ENCODE data around the gene ARGLU1. TPM values are rescaled to one million over a fixed set of nuclear protein-coding genes. Genes with fewer than 3 reads are reported as not detected.

The ARGLU1 gene
- total RNA-seq, 1 donor = 42.0 TPM

DNA sequence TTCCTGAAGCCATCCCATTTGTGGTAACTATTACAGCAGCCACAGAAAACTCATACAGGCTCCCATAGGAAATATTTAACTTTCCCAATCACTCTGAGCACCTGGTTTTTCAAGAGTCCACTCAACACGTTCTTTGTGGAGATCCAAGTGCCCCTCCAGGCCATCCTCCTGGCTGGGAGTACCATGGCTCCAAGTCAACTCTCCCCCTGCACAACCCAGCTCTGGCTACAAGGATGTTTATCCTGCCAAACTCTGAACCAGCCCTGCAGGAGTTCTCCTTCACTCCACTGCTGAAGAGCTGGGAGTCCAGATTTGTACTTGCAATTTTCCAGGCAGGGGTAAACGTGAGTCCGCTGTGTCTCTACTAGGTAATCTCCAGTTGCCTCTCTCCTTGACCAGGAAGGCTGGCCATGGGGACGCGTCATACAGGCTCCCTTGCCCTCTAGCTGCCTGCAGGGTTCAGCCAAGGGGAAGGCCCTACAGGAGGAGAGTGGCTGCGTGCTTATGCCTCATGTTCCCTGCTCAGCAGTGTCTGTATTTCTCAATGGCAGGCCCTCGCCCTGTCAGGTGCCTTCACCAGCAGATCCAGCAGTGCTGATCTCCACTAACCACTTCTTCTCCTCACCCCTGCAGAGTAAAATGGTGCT lies 29.9 kb upstream of the ARGLU1 start:
- Histone ChIP-seq H3K4me3 (ENCODE audit: insufficient read depth, low read length) (no peak overlapping the region), H2AFZ (ENCODE audit: low read length) (no peak overlapping the region), H3K9me3 (ENCODE audit: low read depth, low read length) (no peaks in the 10 kb centered on the region), H3K27me3 (ENCODE audit: insufficient read depth, low read length) (no peaks in the 10 kb centered on the region), H3K36me3 (ENCODE audit: insufficient read depth, low read length) (no peaks in the 10 kb centered on the region), H4K20me1 (ENCODE audit: insufficient read depth, low read length) (no peaks in the 10 kb centered on the region), H3K4me1 (ENCODE audit: insufficient read depth, low read length) (peaks cover 18% of the 10 kb centered on the region), H3K79me2 (ENCODE audit: insufficient read depth, low read length) (no peaks in the 10 kb centered on the region), H3K27ac (ENCODE audit: low read depth, low read length) (no peak overlapping the region), H3K4me2 (ENCODE audit: insufficient read depth, low read length) (no peak overlapping the region)
- TF ChIP-seq, protein P1, sequence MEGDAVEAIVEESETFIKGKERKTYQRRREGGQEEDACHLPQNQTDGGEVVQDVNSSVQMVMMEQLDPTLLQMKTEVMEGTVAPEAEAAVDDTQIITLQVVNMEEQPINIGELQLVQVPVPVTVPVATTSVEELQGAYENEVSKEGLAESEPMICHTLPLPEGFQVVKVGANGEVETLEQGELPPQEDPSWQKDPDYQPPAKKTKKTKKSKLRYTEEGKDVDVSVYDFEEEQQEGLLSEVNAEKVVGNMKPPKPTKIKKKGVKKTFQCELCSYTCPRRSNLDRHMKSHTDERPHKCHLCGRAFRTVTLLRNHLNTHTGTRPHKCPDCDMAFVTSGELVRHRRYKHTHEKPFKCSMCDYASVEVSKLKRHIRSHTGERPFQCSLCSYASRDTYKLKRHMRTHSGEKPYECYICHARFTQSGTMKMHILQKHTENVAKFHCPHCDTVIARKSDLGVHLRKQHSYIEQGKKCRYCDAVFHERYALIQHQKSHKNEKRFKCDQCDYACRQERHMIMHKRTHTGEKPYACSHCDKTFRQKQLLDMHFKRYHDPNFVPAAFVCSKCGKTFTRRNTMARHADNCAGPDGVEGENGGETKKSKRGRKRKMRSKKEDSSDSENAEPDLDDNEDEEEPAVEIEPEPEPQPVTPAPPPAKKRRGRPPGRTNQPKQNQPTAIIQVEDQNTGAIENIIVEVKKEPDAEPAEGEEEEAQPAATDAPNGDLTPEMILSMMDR (IDR thresholded peaks at IDR 0.05; ENCODE audit: extremely low read depth, low read depth, low read length) = no peak
- no peak for DNase-seq (ENCODE audit: insufficient read length, low spot score, missing footprints)

DNA sequence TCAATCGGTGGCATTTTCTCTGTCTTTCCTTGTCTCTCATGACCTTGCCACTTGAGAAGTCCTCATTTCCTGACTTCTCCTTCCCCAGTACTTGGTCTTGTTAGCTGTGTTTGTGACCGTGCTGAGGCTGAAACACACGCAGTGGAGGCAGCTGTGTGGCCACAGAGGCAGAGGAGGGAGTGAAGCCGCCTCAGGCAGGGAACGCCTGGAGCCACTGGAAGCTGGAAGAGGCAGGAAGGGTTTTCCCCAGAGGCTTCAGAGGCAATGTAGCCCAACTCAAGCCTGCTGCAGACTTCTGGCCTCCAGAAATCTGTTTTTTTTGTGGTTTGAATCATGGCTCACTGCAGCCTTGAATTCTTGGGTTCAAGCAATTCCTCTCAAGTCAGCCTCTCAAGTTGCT lies 29.2 kb upstream of the ARGLU1 start:
- no peaks in the 10 kb centered on the region for H3K36me3 ChIP-seq (ENCODE audit: insufficient read depth, low read length)

DNA sequence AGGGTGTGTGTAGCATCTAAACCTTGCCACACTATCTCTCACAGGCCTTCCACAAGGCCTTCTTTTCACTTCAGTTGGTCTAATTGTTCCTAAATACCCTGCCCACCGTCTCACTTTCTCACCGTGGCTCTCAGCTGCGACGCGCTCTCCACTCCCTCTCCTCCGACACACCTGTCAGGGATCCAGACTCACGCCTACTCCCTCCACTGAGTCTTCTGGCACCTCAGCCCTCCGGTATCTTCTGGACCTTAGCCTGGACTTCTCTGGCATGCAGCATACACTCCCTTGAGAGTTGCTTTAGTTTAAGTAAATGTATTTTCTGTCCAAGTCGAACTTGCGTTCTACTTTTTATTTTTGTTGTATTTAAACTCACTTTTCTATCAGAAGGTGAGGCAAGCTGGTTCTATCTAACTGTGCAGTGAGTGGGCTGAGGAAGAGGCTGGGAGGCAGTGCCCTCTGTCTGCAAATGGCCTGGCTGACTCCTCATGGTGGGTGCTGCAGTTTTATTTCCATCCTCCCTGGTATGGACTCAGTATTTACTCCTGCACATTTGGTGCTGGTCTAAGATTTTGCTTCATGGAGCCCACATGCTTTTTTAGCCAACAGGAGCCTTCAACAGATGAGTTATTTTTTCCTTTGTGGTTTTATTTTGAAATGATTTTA lies 28.5 kb upstream of the ARGLU1 start:
- Histone ChIP-seq H3K27ac (ENCODE audit: low read depth, low read length) (no peak overlapping the region), H3K4me2 (ENCODE audit: insufficient read depth, low read length) (no peak overlapping the region), H3K79me2 (ENCODE audit: insufficient read depth, low read length) (no peaks in the 10 kb centered on the region), H3K4me3 (ENCODE audit: insufficient read depth, low read length) (no peak overlapping the region), H3K9me3 (ENCODE audit: low read depth, low read length) (no peaks in the 10 kb centered on the region), H3K36me3 (ENCODE audit: insufficient read depth, low read length) (no peaks in the 10 kb centered on the region), H3K4me1 (ENCODE audit: insufficient read depth, low read length) (peaks cover 18% of the 10 kb centered on the region), H3K27me3 (ENCODE audit: insufficient read depth, low read length) (no peaks in the 10 kb centered on the region), H2AFZ (ENCODE audit: low read length) (no peak overlapping the region), H4K20me1 (ENCODE audit: insufficient read depth, low read length) (peaks cover 2% of the 10 kb centered on the region)
- DNase-seq (ENCODE audit: insufficient read length, low spot score, missing footprints) = no peak
- TF ChIP-seq, protein P1 (IDR thresholded peaks at IDR 0.05; ENCODE audit: extremely low read depth, low read depth, low read length) = no peak

More for the DNA sequence above, 29.2 kb upstream of the ARGLU1 start:
- peak; percentile 53 for DNase-seq (ENCODE audit: insufficient read length, low spot score, missing footprints)
- Histone ChIP-seq H3K4me2 (ENCODE audit: insufficient read depth, low read length) (no peak overlapping the region), H3K27me3 (ENCODE audit: insufficient read depth, low read length) (no peaks in the 10 kb centered on the region), H2AFZ (ENCODE audit: low read length) (peak overlapping the region; percentile 63), H3K79me2 (ENCODE audit: insufficient read depth, low read length) (no peaks in the 10 kb centered on the region), H3K4me3 (ENCODE audit: insufficient read depth, low read length) (no peak overlapping the region), H3K27ac (ENCODE audit: low read depth, low read length) (no peak overlapping the region), H3K9me3 (ENCODE audit: low read depth, low read length) (no peaks in the 10 kb centered on the region), H3K4me1 (ENCODE audit: insufficient read depth, low read length) (peaks cover 18% of the 10 kb centered on the region), H4K20me1 (ENCODE audit: insufficient read depth, low read length) (no peaks in the 10 kb centered on the region)
- TF ChIP-seq, protein P1 (IDR thresholded peaks at IDR 0.05; ENCODE audit: extremely low read depth, low read depth, low read length) = no peak

DNA sequence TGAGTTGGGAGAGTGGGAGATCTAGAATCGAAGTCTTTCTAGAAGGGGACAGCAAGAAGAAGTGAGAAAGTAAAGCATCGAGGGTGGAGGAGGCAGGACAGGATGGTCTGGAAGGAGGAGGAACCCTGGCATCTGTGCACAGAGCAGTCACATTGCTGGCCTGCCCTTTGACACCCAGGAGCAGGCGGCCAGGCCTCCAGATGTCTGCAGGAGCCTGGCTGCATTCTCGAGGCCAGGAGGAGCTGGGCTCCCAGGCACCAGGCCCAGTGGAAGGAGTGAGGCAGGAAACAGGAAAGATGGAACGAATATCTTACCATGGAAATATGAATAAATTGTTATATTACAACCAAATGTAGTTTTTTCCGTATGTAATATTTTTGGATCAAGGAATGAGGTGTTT lies 27.7 kb upstream of the ARGLU1 start:
- Histone ChIP-seq H3K27ac (ENCODE audit: low read depth, low read length) (no peak overlapping the region), H4K20me1 (ENCODE audit: insufficient read depth, low read length) (peaks cover 2% of the 10 kb centered on the region), H3K9me3 (ENCODE audit: low read depth, low read length) (no peaks in the 10 kb centered on the region), H3K4me2 (ENCODE audit: insufficient read depth, low read length) (no peak overlapping the region), H3K4me3 (ENCODE audit: insufficient read depth, low read length) (no peak overlapping the region), H3K27me3 (ENCODE audit: insufficient read depth, low read length) (no peaks in the 10 kb centered on the region), H3K36me3 (ENCODE audit: insufficient read depth, low read length) (no peaks in the 10 kb centered on the region), H2AFZ (ENCODE audit: low read length) (no peak overlapping the region), H3K79me2 (ENCODE audit: insufficient read depth, low read length) (no peaks in the 10 kb centered on the region), H3K4me1 (ENCODE audit: insufficient read depth, low read length) (peaks cover 16% of the 10 kb centered on the region)
- TF ChIP-seq, protein P1 (IDR thresholded peaks at IDR 0.05; ENCODE audit: extremely low read depth, low read depth, low read length) = no peak
- no peak for DNase-seq (ENCODE audit: insufficient read length, low spot score, missing footprints)
